ENCODE data around the gene SH3YL1. TPM values are rescaled to one million over a fixed set of nuclear protein-coding genes. Genes with fewer than 3 reads are reported as not detected.

Gene SH3YL1
- total and polyA plus RNA-seq, 10 donors, result 30.6 to 72.8 (median 37.0) TPM

GRCh38 chr2:211486-212184 is 52.2 kb downstream of the SH3YL1 start:
- WGBS, 5 donors, result 63 to 92% (median 77%) methylated on average over 5 of the region's 5 CpGs
- intact Hi-C loops (cut with DNase I; ENCODE audit: low total_unique reads), result no loop called here
- no peaks in the 10 kb centered on the region for H3K36me3 ChIP-seq
- DNase-seq, result no peak
- no peak overlapping the region for H3K4me3 ChIP-seq
- TF ChIP-seq CTCF (IDR thresholded peaks at IDR 0.05 in 8 of 11, conservative IDR thresholded peaks at IDR 0.05 in 3 of 11) (no peak), POLR2A (IDR thresholded peaks at IDR 0.05) (no peak)
- no peak overlapping the region for H3K27ac ChIP-seq
- peaks cover 0 to 12% (median 6%) of the 10 kb centered on the region in 8 donors for H3K9me3 ChIP-seq
- H3K4me1 ChIP-seq, result no peaks in the 10 kb centered on the region
- peaks cover 0 to 22% (median 0%) of the 10 kb centered on the region in 7 donors for H3K27me3 ChIP-seq (replicated peaks in 1 of 7)

GRCh38 chr2:210660-211059 is 53.2 kb downstream of the SH3YL1 start:
- H3K9me3 ChIP-seq, result peaks cover 0 to 12% (median 6%) of the 10 kb centered on the region in 8 donors
- no peaks in the 10 kb centered on the region for H3K36me3 ChIP-seq
- no peak for TF ChIP-seq POLR2A (IDR thresholded peaks at IDR 0.05)
- TF ChIP-seq CTCF (IDR thresholded peaks at IDR 0.05 in 8 of 11, conservative IDR thresholded peaks at IDR 0.05 in 3 of 11), result no peak
- no peak for TF ChIP-seq POLR2AphosphoS5 (IDR thresholded peaks at IDR 0.05)
- WGBS, 5 donors, result 75 to 81% (median 76%) methylated on average over 3 to 4 of the region's 4 CpGs
- H3K4me1 ChIP-seq, result no peaks in the 10 kb centered on the region
- no peak overlapping the region for H3K27ac ChIP-seq
- no peak for DNase-seq
- intact Hi-C loops (cut with DNase I; ENCODE audit: low total_unique reads), result no loop called here
- peaks cover 0 to 22% (median 0%) of the 10 kb centered on the region in 7 donors for H3K27me3 ChIP-seq (replicated peaks in 1 of 7)
- no peak overlapping the region for H3K4me3 ChIP-seq

GRCh38 chr2:209470-209869 is 54.4 kb downstream of the SH3YL1 start:
- DNase-seq, result no peak
- TF ChIP-seq POLR2A (IDR thresholded peaks at IDR 0.05), result no peak
- no peak for TF ChIP-seq POLR2AphosphoS5 (IDR thresholded peaks at IDR 0.05)
- no peak for TF ChIP-seq CTCF (IDR thresholded peaks at IDR 0.05 in 8 of 11, conservative IDR thresholded peaks at IDR 0.05 in 3 of 11)
- Histone ChIP-seq H3K27me3 (replicated peaks in 1 of 7) (peaks cover 0 to 21% (median 0%) of the 10 kb centered on the region in 7 donors), H3K27ac (no peak overlapping the region), H3K4me3 (no peak overlapping the region), H3K9me3 (peaks cover 0 to 12% (median 6%) of the 10 kb centered on the region in 8 donors), H3K36me3 (no peaks in the 10 kb centered on the region), H3K4me1 (no peaks in the 10 kb centered on the region)
- intact Hi-C loops (cut with DNase I; ENCODE audit: low total_unique reads), result no loop called here
- 38 to 52% (median 46%) methylated on average over 2 of the region's 2 CpGs for WGBS, 5 donors

GRCh38 chr2:208335-208734 is 55.5 kb downstream of the SH3YL1 start:
- intact Hi-C loops (cut with DNase I; ENCODE audit: low total_unique reads), result no loop called here
- peaks cover 0 to 12% (median 6%) of the 10 kb centered on the region in 8 donors for H3K9me3 ChIP-seq
- peaks cover 0 to 13% (median 0%) of the 10 kb centered on the region in 7 donors for H3K27me3 ChIP-seq (replicated peaks in 1 of 7)
- no peaks in the 10 kb centered on the region for H3K4me1 ChIP-seq
- TF ChIP-seq POLR2A (IDR thresholded peaks at IDR 0.05) (no peak), POLR2AphosphoS5 (IDR thresholded peaks at IDR 0.05) (no peak), CTCF (IDR thresholded peaks at IDR 0.05 in 8 of 11, conservative IDR thresholded peaks at IDR 0.05 in 3 of 11) (no peak)
- H3K4me3 ChIP-seq, result no peak overlapping the region
- no peak for DNase-seq
- WGBS, 5 donors, result 73 to 100% (median 84%) methylated on average over 1 of the region's 1 CpG
- H3K36me3 ChIP-seq, result no peaks in the 10 kb centered on the region
- no peak overlapping the region for H3K27ac ChIP-seq
